MCF 10A (cell line): ENCODE results near the gene GAS2. TPM values are rescaled to one million over a fixed set of nuclear protein-coding genes. Genes with fewer than 3 reads are reported as not detected.
A peak's percentile ranks its signal among the peaks of the same experiment; 100 is the strongest.

Experiments
- BruUV-seq: library from RNA; stranded (reverse); fragments of 400-500 nt; replicated peaks from 2 replicates; lab custom pipeline; 2021; lab: Mats Ljungman, UMichigan
- CTCF ChIA-PET: fragments of 300-600 bp; sonication (Branson Sonifier 250); formaldehyde crosslinking; extraction: SDS; loops from one replicate; lab custom pipeline; 2021; ENCODE audit warnings: antibody characterized with exemption, inconsistent platforms; lab: Yijun Ruan, JAX
- POLR2A ChIA-PET: fragments of 300-600, 350-650 bp; sonication (Branson Sonifier 250); formaldehyde crosslinking; extraction: SDS; loops from one replicate; lab custom pipeline; 2020; ENCODE audit warnings: antibody characterized with exemption, inconsistent platforms; lab: Yijun Ruan, JAX
- DNase-seq: peaks from one replicate; pipeline ENCODE4 v3.0.0-alpha.2; 2018; ENCODE audit not compliant: unreplicated experiment
- H3K27ac Mint-ChIP-seq: one replicate; pipeline ENCODE4 v1.8.0; 2022; ENCODE audit warnings: mild to moderate bottlenecking, low read depth, mixed read lengths; ENCODE audit not compliant: unreplicated experiment
- H3K27me3 Mint-ChIP-seq: one replicate; pipeline ENCODE4 v1.8.0; 2022; ENCODE audit warnings: mixed read lengths; ENCODE audit not compliant: insufficient read depth, unreplicated experiment
- H3K36me3 Mint-ChIP-seq: one replicate; pipeline ENCODE4 v1.8.0; 2022; ENCODE audit warnings: mild to moderate bottlenecking, moderate library complexity, mixed read lengths; ENCODE audit not compliant: insufficient read depth, unreplicated experiment
- H3K4me1 Mint-ChIP-seq: one replicate; pipeline ENCODE4 v1.8.0; 2022; ENCODE audit warnings: mixed read lengths; ENCODE audit not compliant: insufficient read depth, unreplicated experiment
- H3K4me3 Mint-ChIP-seq: one replicate; pipeline ENCODE4 v1.8.0; 2022; ENCODE audit warnings: mild to moderate bottlenecking, moderate library complexity, mixed read lengths; ENCODE audit not compliant: unreplicated experiment
- H3K9me3 Mint-ChIP-seq: one replicate; pipeline ENCODE4 v1.8.0; 2022; ENCODE audit warnings: mixed read lengths; ENCODE audit not compliant: unreplicated experiment
- intact Hi-C: fragments of 100-400 bp; cut with micrococcal nuclease; formaldehyde crosslinking; loops from 2 replicates; pipeline ENCODE4 v1.14.1; 2022
- total RNA-seq: library from RNA; stranded (reverse); gene quantifications from 2 replicates; pipeline ENCODE4 v1.2.3, GENCODE V29; 2022
- TF ChIP-seq, protein P1 (sequence below): fragments of 200-600 bp; IDR thresholded peaks from one replicate; pipeline ENCODE4 v1.8.0; 2022; ENCODE audit warnings: antibody characterized with exemption, mild to moderate bottlenecking; ENCODE audit not compliant: unreplicated experiment

Gene GAS2
- total RNA-seq, 1 experiment from 2014 or later: 1.4 TPM

DNA sequence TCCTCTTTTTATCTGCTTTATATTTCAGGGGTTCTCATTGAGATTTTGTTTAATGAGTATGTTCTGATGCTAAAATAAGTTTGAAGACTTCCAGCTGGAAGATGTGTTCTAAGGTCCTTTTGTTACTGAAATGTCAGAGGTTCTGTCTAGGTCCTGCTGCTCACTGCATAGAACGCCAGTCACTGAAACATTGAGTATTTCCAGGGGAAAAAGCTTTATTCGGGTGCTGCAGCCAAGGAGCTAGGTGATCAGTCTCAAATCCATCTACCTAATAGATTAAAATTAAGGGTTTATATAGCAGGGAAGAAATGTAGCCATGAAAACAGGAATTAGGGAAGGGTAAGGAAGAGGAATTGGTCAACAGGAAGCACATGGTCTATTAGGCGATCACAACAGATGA, 143.5 kb downstream of the GAS2 start:
- Mint-ChIP-seq H3K27me3 (no peaks in the 10 kb centered on the region), H3K4me3 (no peak overlapping the region), H3K4me1 (no peaks in the 10 kb centered on the region), H3K9me3 (no peaks in the 10 kb centered on the region), H3K36me3 (no peaks in the 10 kb centered on the region), H3K27ac (no peak overlapping the region)
- no peak for DNase-seq
- ChIA-PET CTCF (interaction anchor here (0.7 kb wide), 2 partner anchors 8 to 176 kb away, joined by 3 to 4 read pairs; no protein-coding TSS in a partner anchor), POLR2A (no interaction called here)
- TF ChIP-seq, protein P1, sequence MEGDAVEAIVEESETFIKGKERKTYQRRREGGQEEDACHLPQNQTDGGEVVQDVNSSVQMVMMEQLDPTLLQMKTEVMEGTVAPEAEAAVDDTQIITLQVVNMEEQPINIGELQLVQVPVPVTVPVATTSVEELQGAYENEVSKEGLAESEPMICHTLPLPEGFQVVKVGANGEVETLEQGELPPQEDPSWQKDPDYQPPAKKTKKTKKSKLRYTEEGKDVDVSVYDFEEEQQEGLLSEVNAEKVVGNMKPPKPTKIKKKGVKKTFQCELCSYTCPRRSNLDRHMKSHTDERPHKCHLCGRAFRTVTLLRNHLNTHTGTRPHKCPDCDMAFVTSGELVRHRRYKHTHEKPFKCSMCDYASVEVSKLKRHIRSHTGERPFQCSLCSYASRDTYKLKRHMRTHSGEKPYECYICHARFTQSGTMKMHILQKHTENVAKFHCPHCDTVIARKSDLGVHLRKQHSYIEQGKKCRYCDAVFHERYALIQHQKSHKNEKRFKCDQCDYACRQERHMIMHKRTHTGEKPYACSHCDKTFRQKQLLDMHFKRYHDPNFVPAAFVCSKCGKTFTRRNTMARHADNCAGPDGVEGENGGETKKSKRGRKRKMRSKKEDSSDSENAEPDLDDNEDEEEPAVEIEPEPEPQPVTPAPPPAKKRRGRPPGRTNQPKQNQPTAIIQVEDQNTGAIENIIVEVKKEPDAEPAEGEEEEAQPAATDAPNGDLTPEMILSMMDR: no peak
- no TSS peak for BruUV-seq
- intact Hi-C loops: no loop called here

DNA sequence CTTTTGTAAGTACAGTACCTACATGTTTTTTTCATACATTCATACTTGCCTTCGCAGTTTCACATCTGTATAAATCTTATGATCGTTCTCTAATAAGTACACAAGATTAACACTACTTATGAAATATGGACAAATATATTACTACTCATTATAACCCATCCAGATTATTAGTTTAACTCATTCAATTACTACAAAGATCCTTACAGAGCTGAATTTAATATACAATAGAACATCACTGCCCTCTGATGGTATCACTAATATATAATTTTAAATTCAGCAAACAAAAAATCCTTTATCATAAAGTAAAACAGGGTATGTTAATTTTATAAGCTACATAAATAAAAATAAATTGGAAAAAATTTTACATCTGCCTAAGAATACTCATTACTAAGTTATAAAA, 155.8 kb downstream of the GAS2 start:
- H3K27ac Mint-ChIP-seq: no peak overlapping the region
- ChIA-PET POLR2A (no interaction called here), CTCF (interaction anchor here (0.6 to 1.1 kb wide), 2 partner anchors 11 to 462 kb away, joined by 3 read pairs; no protein-coding TSS in a partner anchor)
- no peaks in the 10 kb centered on the region for H3K9me3 Mint-ChIP-seq
- no peaks in the 10 kb centered on the region for H3K27me3 Mint-ChIP-seq
- DNase-seq: no peak
- no peaks in the 10 kb centered on the region for H3K4me1 Mint-ChIP-seq
- intact Hi-C loops: no loop called here
- H3K4me3 Mint-ChIP-seq: no peak overlapping the region
- BruUV-seq: no TSS peak
- peaks cover 6% of the 10 kb centered on the region for H3K36me3 Mint-ChIP-seq
- TF ChIP-seq, protein P1: no peak

DNA sequence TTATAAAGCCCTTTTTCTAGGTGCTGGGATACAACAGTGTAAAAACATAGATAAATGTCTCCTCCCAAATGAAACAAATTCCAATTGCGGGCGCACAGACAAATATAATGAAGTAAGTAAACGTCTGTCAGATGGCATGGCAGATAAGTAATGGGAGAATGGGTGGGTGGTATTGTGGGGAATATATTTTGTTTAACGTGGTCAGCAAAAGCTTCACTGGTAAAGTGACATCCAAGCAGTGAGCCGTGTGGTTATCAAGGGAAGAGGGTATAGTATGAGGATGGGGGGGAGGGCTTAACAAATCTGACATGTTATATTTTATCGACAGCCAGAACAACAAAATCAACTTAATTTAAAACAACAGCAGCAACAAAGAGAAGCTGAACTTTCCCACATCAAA, 162.0 kb downstream of the GAS2 start:
- H3K4me1 Mint-ChIP-seq: peaks cover 6% of the 10 kb centered on the region
- peak overlapping the region; percentile 80 for H3K4me3 Mint-ChIP-seq
- POLR2A ChIA-PET: no interaction called here
- intact Hi-C loops: no loop called here
- no peak overlapping the region for H3K27ac Mint-ChIP-seq
- BruUV-seq: no TSS peak
- peaks cover 8% of the 10 kb centered on the region for H3K27me3 Mint-ChIP-seq
- DNase-seq: no peak
- no peaks in the 10 kb centered on the region for H3K9me3 Mint-ChIP-seq
- CTCF ChIA-PET: interaction anchor here (0.6 to 1.6 kb wide), 5 partner anchors 21 to 698 kb away, joined by 3 to 6 read pairs (median 3); no protein-coding TSS in a partner anchor
- TF ChIP-seq, protein P1: no peak
- H3K36me3 Mint-ChIP-seq: no peaks in the 10 kb centered on the region

DNA sequence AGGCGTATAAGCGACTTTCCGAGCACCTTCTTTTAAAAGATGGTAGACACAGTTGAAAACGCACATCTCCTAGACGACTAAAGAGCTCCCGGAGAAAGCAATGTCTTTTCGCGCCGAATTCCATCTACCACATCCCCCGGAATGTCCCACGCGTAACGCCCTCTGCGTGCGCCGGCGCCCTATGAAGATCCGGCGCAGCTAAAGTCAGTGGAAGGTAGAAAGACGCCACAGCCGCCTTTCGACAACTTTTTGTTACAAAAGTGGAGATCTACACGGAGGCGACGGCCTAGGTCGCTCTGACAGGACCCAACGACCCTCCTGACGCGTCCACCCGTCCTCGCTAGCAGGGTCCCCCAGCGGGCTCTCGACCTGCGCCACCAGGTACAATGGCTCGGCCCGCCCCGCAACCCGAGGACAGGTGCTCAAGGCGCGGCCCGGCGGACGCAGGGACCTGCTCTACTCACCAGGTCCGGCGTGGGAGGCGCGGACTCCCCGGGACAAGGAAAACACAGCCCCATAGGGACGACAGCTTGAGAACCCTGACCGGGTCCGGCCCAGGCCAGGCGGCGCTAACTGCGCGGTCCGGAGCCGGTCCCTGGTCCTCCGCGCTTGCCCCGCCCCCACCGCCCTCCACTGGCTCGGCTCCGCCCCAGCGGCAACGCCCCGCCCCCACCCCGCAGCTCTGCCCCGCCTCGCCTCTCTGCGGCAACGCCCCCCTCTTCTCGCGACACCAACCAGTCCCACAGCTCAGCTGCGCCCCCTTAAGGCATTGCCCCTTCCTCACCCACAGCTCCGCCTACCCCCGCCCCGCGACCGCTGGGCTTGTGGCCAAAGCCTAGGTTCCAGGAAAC, 163.0 kb downstream of the GAS2 start, which contains the start of gene SVIP:
TSS of gene SVIP (minus strand) at position 571 of the 851 bp plus-strand sequence. CDS start at position 518, 53 bp downstream.
- peak; percentile 92 for DNase-seq

More for the DNA sequence above, 163.0 kb downstream of the GAS2 start, which contains the start of gene SVIP:
- intact Hi-C loops: no loop called here
- no TSS peak for BruUV-seq
- CTCF ChIA-PET: interaction anchor here (0.6 to 1.7 kb wide), 15 partner anchors 9 to 1926 kb away, joined by 3 to 6 read pairs (median 3); no protein-coding TSS in a partner anchor
- H3K27ac Mint-ChIP-seq: peak within 1 kb of the TSS; percentile 54
- H3K36me3 Mint-ChIP-seq: no peaks in the 10 kb centered on the region
- peak within 1 kb of the TSS; percentile 80 for H3K4me3 Mint-ChIP-seq
- H3K4me1 Mint-ChIP-seq: peaks cover 6% of the 10 kb centered on the region
- H3K9me3 Mint-ChIP-seq: no peaks in the 10 kb centered on the region
- H3K27me3 Mint-ChIP-seq: peaks cover 14% of the 10 kb centered on the region
- POLR2A ChIA-PET: interaction anchor here (0.6 kb wide), 1 partner anchor 320 kb away, joined by 3 read pairs; no protein-coding TSS in a partner anchor
- TF ChIP-seq, protein P1: peak; percentile 45
